Ishikawa (cell line): Measurements from ENCODE around the gene PLCL2.
A peak's percentile ranks its signal among the peaks of the same experiment; 100 is the strongest.

Experiments used
- CEBPB ChIP-seq: IDR thresholded peaks from 2 replicates; pipeline ENCODE4 v1.6.1; 2012
- CREB1 ChIP-seq: IDR thresholded peaks from 2 replicates; pipeline ENCODE4 v1.6.1; 2012; ENCODE audit warnings: low read depth
- EGR1 ChIP-seq: IDR thresholded peaks from 2 replicates; pipeline ENCODE4 v1.6.1; 2012
- EP300 ChIP-seq: IDR thresholded peaks from 2 replicates; pipeline ENCODE4 v1.6.1; 2012; ENCODE audit warnings: borderline replicate concordance
- FOXM1 ChIP-seq: IDR thresholded peaks from 2 replicates; pipeline ENCODE4 v1.6.1; 2012; ENCODE audit warnings: low read depth, borderline replicate concordance
- MAX ChIP-seq: IDR thresholded peaks from 2 replicates; pipeline ENCODE4 v1.6.1; 2012
- NFIC ChIP-seq: IDR thresholded peaks from 2 replicates; pipeline ENCODE4 v1.6.1; 2012
- RAD21 ChIP-seq: IDR thresholded peaks from 2 replicates; pipeline ENCODE4 v1.6.1; 2012; ENCODE audit warnings: low read depth
- TAF1 ChIP-seq: IDR thresholded peaks from 2 replicates; pipeline ENCODE4 v1.6.1; 2012; ENCODE audit warnings: low read depth, mild to moderate bottlenecking
- TCF12 ChIP-seq: IDR thresholded peaks from 2 replicates; pipeline ENCODE4 v1.6.1; 2012; ENCODE audit warnings: low read depth
- TEAD4 ChIP-seq: IDR thresholded peaks from 2 replicates; pipeline ENCODE4 v1.6.1; 2012
- YY1 ChIP-seq: IDR thresholded peaks from 2 replicates; pipeline ENCODE4 v1.6.1; 2012; ENCODE audit warnings: low read depth
- ZBTB7A ChIP-seq: IDR thresholded peaks from 2 replicates; pipeline ENCODE4 v1.6.1; 2012; ENCODE audit warnings: low read depth
- TF ChIP-seq, protein P1 (sequence below): IDR thresholded peaks from 2 replicates; pipeline ENCODE4 v1.6.1; 2012; ENCODE audit warnings: low read depth, mild to moderate bottlenecking
- TF ChIP-seq, protein P2 (sequence below): IDR thresholded peaks from 2 replicates; pipeline ENCODE4 v1.6.1; 2012

Gene PLCL2

GRCh38 chr3:17063596-17063995, 178.8 kb downstream of the PLCL2 start:
- TF ChIP-seq NFIC = no peak
- no peak for TF ChIP-seq CREB1
- no peak for TF ChIP-seq CEBPB
- TF ChIP-seq EP300 = no peak
- TF ChIP-seq FOXM1 = no peak
- TF ChIP-seq ZBTB7A = no peak
- TF ChIP-seq YY1 = no peak
- TF ChIP-seq, protein P1, sequence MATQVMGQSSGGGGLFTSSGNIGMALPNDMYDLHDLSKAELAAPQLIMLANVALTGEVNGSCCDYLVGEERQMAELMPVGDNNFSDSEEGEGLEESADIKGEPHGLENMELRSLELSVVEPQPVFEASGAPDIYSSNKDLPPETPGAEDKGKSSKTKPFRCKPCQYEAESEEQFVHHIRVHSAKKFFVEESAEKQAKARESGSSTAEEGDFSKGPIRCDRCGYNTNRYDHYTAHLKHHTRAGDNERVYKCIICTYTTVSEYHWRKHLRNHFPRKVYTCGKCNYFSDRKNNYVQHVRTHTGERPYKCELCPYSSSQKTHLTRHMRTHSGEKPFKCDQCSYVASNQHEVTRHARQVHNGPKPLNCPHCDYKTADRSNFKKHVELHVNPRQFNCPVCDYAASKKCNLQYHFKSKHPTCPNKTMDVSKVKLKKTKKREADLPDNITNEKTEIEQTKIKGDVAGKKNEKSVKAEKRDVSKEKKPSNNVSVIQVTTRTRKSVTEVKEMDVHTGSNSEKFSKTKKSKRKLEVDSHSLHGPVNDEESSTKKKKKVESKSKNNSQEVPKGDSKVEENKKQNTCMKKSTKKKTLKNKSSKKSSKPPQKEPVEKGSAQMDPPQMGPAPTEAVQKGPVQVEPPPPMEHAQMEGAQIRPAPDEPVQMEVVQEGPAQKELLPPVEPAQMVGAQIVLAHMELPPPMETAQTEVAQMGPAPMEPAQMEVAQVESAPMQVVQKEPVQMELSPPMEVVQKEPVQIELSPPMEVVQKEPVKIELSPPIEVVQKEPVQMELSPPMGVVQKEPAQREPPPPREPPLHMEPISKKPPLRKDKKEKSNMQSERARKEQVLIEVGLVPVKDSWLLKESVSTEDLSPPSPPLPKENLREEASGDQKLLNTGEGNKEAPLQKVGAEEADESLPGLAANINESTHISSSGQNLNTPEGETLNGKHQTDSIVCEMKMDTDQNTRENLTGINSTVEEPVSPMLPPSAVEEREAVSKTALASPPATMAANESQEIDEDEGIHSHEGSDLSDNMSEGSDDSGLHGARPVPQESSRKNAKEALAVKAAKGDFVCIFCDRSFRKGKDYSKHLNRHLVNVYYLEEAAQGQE = no peak
- TF ChIP-seq TEAD4 = no peak
- TF ChIP-seq TAF1 = no peak
- no peak for TF ChIP-seq RAD21
- TF ChIP-seq MAX = no peak
- no peak for TF ChIP-seq TCF12
- TF ChIP-seq EGR1 = no peak
- TF ChIP-seq, protein P2, sequence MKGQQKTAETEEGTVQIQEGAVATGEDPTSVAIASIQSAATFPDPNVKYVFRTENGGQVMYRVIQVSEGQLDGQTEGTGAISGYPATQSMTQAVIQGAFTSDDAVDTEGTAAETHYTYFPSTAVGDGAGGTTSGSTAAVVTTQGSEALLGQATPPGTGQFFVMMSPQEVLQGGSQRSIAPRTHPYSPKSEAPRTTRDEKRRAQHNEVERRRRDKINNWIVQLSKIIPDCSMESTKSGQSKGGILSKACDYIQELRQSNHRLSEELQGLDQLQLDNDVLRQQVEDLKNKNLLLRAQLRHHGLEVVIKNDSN = no peak

GRCh38 chr3:17065315-17065714, 180.6 kb downstream of the PLCL2 start:
- no peak for TF ChIP-seq FOXM1
- TF ChIP-seq TEAD4 = no peak
- no peak for TF ChIP-seq YY1
- no peak for TF ChIP-seq CREB1
- no peak for TF ChIP-seq EGR1
- TF ChIP-seq, protein P2 = no peak
- TF ChIP-seq EP300 = no peak
- TF ChIP-seq TCF12 = no peak
- no peak for TF ChIP-seq NFIC
- TF ChIP-seq CEBPB = no peak

DNA sequence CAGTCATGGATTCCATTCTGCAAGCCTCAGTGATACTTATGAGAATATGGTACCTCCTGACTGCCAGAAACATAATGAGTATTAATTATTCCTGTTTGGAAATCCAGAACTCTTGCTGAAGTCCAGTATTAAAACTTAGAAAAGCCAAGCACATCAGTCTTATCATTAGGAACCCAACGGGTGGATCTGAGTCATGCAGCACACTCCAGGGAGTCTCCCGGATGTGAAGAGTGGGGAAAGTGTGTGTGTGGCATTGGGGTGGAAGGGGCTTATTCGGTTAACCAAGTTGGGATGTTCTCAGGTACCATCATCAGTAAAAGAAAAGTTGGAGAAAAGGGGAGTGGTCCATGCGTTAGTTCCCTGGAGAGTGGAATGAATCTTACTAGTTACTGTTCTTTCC, 181.1 kb downstream of the PLCL2 start:
- TF ChIP-seq ZBTB7A = no peak

GRCh38 chr3:17069754-17070153, 185.0 kb downstream of the PLCL2 start:
- TF ChIP-seq EP300 = no peak
- TF ChIP-seq TEAD4 = no peak
- TF ChIP-seq FOXM1 = no peak

GRCh38 chr3:17070161-17070959, 185.6 kb downstream of the PLCL2 start:
- TF ChIP-seq NFIC (peak; percentile 45), YY1 (no peak), MAX (0 out of 2 replicates have a peak, but pooled peaks have one; percentile 27)

- TF ChIP-seq CREB1 = no peak
- TF ChIP-seq, protein P1 = no peak
- no peak for TF ChIP-seq TEAD4
- TF ChIP-seq RAD21 = no peak
Observed at GRCh38 chr3:17074559-17074958, 189.8 kb downstream of the PLCL2 start.

DNA sequence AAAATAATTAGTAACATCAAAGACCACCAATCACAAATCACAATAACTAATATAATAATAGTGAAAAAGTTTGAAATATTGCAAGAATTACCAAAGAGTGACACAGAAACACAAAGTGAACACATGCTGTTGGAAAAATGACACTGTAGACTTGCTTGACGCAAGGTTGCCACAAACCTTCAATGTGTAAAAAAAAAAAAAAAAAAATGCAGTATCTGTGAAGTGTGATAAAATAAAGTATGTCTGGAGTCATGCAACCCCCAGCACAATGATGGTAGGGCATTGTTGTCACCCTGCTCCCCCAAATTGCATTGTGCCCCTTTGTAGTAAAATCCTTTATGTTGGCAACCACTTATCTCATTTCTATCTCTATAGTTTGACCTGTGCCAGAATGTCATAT, 190.6 kb downstream of the PLCL2 start:
- TF ChIP-seq RAD21 = no peak
- TF ChIP-seq, protein P1 = no peak
